ELF-1 (cell line): Measurements from ENCODE around the gene VKORC1L1.
"Not testable (repeated sequence)": the region's sequence is repeated elsewhere in the genome, so short reads cannot be mapped to it uniquely, and the experiment has no call there.

Experiments used
- DNase-seq: peaks from one replicate; pipeline ENCODE4 v3.0.0-alpha.2; 2016; ENCODE audit warnings: low read depth, low spot score

VKORC1L1 gene

GRCh38 chr7:65872776-65873581, at the start of gene VKORC1L1:
TSS of gene VKORC1L1 (plus strand) at chr7:65873074. CDS start at chr7:65873372, 298 bp downstream.
- peak; percentile 76 for DNase-seq

- DNase-seq: no peak
Measured at GRCh38 chr7:65827366-65827765, 45.5 kb upstream of the VKORC1L1 start.

DNA sequence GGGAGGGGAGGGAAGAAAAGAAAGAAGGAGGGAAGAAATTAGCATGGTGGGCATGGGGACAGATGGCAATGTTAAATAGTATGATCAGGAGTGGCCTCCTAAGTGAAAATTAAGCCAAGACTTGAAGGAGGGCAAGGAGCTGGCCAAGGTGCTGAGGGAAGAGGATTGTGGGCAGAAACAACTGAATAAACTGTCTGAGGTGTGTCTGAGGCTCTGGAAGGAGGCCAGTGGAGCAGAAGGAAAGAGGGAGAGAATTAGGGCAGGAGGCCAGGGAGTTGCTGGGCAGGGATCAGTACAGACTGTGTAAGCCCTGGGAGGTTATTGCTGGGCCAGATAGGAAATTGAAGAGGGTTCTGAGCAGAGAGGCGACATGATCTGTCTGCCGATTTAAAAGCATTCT, 40.6 kb upstream of the VKORC1L1 start:
- peak; percentile 40 for DNase-seq

GRCh38 chr7:65836684-65837083, 36.2 kb upstream of the VKORC1L1 start:
- DNase-seq: not testable (repeated sequence)

- peak; percentile 59 for DNase-seq
Measured at GRCh38 chr7:65837541-65837956, 35.3 kb upstream of the VKORC1L1 start.

- no peak for DNase-seq
Measured at GRCh38 chr7:65839846-65840245, 33.0 kb upstream of the VKORC1L1 start.

GRCh38 chr7:65840446-65840845, 32.4 kb upstream of the VKORC1L1 start:
- peak; percentile 30 for DNase-seq

GRCh38 chr7:65843616-65844015, 29.3 kb upstream of the VKORC1L1 start:
- not testable (repeated sequence) for DNase-seq

- no peak for DNase-seq
Measured at GRCh38 chr7:65846008-65846570, 26.8 kb upstream of the VKORC1L1 start.

GRCh38 chr7:65853426-65853825, 19.4 kb upstream of the VKORC1L1 start:
- DNase-seq: not testable (repeated sequence)

DNA sequence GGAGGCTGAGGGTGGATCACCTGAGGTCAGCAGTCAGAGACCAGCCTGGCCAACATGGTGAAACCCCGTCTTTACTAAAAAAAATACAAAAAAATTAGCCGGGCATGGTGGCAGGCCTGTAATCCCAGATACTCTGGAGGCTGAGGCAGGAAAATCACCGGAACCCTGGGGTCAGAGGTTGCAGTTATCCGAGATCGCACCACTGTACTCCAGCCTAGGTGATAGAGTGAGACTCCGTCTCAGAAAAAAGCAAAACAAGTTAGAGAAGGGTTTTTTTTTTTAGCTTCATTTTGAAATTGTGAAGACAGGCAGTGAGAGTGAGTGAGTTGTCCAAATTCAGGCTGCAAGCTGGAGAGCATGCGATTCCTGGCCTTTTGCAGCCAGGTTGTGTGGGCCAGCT, 19.0 kb upstream of the VKORC1L1 start:
- not testable (repeated sequence) for DNase-seq

DNA sequence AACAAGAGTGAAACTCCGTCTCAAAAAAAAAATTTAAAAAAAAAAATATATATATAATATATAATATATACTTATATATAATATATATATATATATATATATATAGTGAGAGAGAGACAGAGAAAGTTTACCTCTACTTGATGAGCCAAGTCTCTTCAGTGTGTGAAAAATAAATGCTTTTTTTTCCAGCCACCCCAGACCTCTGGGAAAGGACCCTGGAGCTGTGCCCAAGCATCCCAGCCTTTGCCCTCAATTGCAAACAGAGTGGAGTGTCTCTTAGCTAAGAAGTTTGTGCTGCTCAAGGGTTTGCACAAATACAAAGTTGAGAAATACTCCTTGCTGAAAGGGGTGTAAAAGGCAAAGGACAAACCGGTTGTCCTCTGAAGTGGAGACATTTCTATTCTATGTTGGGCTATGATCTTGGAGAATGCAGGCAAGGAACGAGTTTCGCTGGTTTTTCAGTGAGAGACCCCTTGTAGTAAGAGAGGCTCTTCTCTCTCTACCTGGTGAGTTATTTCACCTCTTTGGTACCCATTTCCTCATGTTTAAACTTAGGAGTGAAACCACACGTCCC, 15.5 kb upstream of the VKORC1L1 start:
- not testable (repeated sequence) for DNase-seq

DNA sequence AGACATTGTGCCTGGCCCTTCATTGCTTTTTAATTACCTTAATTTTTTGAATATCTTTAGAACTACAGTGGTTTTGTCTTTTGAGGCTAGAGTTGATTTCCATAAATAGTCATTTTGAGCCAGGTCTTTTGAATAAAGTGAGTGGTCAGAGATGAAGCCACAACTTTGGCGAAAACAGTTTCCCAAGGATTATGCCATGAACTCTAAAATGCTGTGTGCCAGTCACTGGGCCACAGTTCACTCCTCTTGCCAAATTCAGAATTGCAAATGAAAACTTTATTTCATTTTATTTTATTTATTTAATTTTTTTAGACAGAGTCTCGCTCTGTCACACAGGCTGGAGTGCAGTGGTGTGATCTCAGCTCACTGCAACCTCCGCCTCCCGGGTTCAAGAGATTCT, 14.2 kb upstream of the VKORC1L1 start:
- not testable (repeated sequence) for DNase-seq

DNA sequence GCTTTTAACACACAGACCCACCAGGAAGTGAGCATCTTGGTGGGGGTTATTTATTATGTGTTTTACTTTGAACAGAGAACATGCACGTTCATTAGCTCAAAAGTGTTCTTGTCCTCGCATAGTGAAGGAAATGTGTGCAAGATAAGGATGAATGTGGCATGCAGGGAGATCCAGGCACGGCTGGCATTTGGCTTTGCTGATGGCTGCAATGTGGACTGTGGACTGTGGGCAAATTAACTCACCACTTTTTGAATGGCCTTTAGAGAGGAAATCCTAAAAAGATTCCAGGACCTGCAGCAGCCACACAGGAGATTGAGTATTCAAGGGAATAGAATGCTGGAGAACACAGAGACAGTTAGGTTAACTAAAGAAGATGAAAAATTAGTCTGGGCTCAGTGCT, 6.6 kb upstream of the VKORC1L1 start:
- DNase-seq: not testable (repeated sequence)

GRCh38 chr7:65867681-65868080, 5.2 kb upstream of the VKORC1L1 start:
- DNase-seq: not testable (repeated sequence)

DNA sequence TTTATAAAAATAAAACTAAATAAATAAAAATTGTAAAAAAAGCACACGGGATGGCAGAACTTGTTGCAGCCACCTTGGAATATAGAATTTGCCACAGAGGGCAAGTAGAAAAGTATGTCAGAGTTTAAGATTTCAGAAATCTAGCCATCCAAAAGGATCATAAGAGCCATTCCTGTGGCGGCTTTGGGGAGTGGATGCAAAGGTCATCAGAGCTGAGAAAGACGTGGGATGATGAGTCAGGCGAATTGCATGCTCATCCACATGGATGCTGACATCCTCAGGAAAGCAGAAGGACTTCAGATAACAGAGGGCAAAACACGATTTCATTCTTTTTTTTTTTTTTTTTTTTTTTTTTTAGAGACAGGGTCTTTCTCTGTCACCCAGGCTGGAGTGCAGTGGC, 3.6 kb upstream of the VKORC1L1 start:
- DNase-seq: not testable (repeated sequence)

DNA sequence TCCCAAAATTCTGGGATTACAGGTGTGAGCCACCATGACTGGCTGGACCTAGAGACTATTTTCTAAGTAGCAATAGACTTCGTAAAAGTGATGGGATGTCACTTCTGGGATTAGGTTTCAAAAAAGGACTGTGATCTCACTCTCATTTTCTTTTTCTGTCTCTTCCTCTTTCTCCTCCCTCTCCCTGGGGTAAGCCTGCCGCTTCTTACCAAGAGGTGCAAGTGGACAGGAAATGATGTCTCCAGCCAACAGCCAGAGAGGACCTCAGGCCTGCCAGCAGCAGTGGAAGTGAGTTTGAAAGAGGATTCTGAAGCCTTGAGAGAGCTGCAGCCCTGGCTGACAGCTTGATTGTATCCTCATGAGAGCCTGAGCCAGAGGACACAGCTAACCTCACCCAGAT, 1.4 kb upstream of the VKORC1L1 start:
- not testable (repeated sequence) for DNase-seq

DNA sequence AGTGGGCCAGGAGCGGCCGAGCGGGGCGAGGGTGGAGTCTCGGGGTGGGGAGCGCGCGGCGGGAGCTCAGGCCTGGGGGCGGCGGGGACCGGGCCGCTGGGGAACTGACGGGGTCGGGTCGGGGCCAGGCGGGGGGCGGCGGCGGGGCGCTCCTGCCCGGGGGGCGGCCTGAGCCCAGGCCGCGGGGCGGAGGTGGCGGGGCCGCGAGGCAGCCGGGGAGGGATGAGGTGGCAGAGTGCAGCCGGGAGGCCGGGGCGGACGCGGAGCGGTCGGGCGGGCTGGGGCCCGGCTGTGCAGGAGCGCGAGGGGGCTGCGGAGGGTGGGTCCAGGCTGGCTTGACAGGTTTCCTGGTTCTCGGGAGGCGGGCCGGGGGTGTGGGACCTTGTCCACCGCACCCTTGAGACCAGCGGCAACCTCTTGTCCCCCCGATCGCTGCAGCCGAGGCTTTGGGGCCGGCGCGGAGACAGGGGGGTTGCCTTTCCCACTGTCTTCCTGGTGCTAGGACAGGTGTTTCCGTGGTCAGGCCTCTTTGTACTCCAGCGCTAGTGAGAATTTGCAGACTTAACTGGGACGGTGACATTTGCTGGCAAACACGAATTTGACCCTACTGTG, 814 bp downstream of the VKORC1L1 start:
- peak; percentile 22 for DNase-seq

GRCh38 chr7:65875715-65876114, 2.8 kb downstream of the VKORC1L1 start:
- DNase-seq: not testable (repeated sequence)

- not testable (repeated sequence) for DNase-seq
Measured at GRCh38 chr7:65879292-65880153, 6.6 kb downstream of the VKORC1L1 start.

DNA sequence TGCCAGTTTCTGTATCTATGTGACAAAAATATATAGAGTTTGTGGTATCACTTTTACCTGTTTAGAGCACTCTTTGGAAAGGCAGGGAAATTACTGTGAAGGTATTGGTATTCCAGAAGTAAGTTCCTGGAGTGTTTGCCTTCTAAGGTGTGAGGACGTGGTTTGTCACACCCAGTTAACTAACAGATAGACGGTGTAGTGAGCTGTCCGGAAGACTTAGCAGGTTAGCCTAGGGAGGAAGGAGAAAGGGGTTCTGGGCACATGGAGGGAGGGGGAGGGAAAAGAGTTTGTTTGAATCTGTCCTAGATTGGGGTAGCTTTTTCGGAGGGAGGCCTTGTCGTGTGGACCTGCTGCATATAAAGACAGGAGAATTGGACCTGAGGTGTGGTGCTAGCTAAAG, 7.4 kb downstream of the VKORC1L1 start:
- not testable (repeated sequence) for DNase-seq
